Muscle of leg (tissue), 11 donors: ENCODE measurements around the gene PDCD2L. TPM values are rescaled to one million over a fixed set of nuclear protein-coding genes. Genes with fewer than 3 reads are reported as not detected.
A peak's percentile ranks its signal among the peaks of the same experiment; 100 is the strongest.

Source experiments
- DNase-seq: peaks from one replicate; pipeline ENCODE4 v3.0.0; 2013
- H3K27ac ChIP-seq: one replicate; pipeline ENCODE4 v1.5.1; 2013; ENCODE audit warnings: mild to moderate bottlenecking, low read length, control low read depth
- H3K27me3 ChIP-seq: one replicate; pipeline ENCODE4 v1.6.1; 2013; ENCODE audit warnings: low read length; ENCODE audit not compliant: control insufficient read depth, insufficient read depth
- H3K36me3 ChIP-seq: one replicate; pipeline ENCODE4 v1.6.1; 2013; ENCODE audit warnings: low read length; ENCODE audit not compliant: control insufficient read depth, insufficient read depth
- H3K4me1 ChIP-seq: one replicate; pipeline ENCODE4 v1.6.1; 2013; ENCODE audit warnings: low read length; ENCODE audit not compliant: control insufficient read depth, insufficient read depth
- H3K4me3 ChIP-seq: one replicate; pipeline ENCODE4 v1.5.1; 2013; ENCODE audit warnings: low read length, control low read depth
- H3K9me3 ChIP-seq: replicated peaks from 2 replicates; pipeline ENCODE4 v1.6.1; 2013; ENCODE audit warnings: low read depth, low read length; ENCODE audit not compliant: control insufficient read depth
- WGBS: methylation state at CpG from one replicate; pipeline ENCODE4 v1.1.5; 2013; ENCODE audit warnings: missing lambda C conversion rate; ENCODE audit not compliant: insufficient coverage; 5-methylcytosine and 5-hydroxymethylcytosine counted together
- polyA plus RNA-seq, 8 donors: library from polyadenylated mRNA; unstranded; fragments of 120-200 nt; gene quantifications; one replicate each; pipeline versions ENCODE4 v1.2.1 to v1.2.3, GENCODE V29; 2013; ENCODE audit warnings: inconsistent platforms in 1 of 8, low replicate concordance in 1 of 8; ENCODE audit not compliant: insufficient read length in 8 of 8, insufficient read depth in 1 of 8
- total RNA-seq: library from RNA; stranded (reverse); fragments of 120-200 nt; gene quantifications from one replicate; pipeline ENCODE4 v1.2.4, GENCODE V29; 2013

The PDCD2L gene
- total and polyA plus RNA-seq, 9 donors: 10.3 to 15.2 (median 12.8) TPM

DNA sequence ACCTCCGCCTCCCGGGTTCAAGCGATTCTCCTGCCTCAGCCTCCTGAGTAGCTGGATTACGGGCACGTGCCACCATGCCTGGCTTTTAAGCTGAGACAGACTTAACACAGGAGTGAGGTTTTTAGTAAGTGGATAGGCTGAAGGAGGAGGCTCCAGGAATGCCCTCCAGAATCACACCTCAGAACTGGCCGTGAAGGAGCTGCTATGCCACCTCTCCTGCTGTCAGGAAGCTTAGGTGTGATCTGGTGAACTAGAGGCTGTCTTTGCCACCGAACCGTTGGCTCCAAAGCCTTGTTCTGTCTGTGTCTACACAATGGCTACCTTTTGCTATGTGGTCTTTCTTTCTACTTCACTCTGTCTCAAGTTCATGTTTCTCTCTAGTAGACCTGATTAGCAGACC, 4.2 kb downstream of the PDCD2L start:
- no peaks in the 10 kb centered on the region for H3K27me3 ChIP-seq
- H3K27ac ChIP-seq: no peak overlapping the region
- H3K4me1 ChIP-seq: peaks cover 6% of the 10 kb centered on the region
- no peaks in the 10 kb centered on the region for H3K9me3 ChIP-seq
- DNase-seq: no peak
- no peak overlapping the region for H3K4me3 ChIP-seq
- WGBS: 96% methylated on average over 5 of the region's 8 CpGs
- H3K36me3 ChIP-seq: peaks cover 18% of the 10 kb centered on the region

DNA sequence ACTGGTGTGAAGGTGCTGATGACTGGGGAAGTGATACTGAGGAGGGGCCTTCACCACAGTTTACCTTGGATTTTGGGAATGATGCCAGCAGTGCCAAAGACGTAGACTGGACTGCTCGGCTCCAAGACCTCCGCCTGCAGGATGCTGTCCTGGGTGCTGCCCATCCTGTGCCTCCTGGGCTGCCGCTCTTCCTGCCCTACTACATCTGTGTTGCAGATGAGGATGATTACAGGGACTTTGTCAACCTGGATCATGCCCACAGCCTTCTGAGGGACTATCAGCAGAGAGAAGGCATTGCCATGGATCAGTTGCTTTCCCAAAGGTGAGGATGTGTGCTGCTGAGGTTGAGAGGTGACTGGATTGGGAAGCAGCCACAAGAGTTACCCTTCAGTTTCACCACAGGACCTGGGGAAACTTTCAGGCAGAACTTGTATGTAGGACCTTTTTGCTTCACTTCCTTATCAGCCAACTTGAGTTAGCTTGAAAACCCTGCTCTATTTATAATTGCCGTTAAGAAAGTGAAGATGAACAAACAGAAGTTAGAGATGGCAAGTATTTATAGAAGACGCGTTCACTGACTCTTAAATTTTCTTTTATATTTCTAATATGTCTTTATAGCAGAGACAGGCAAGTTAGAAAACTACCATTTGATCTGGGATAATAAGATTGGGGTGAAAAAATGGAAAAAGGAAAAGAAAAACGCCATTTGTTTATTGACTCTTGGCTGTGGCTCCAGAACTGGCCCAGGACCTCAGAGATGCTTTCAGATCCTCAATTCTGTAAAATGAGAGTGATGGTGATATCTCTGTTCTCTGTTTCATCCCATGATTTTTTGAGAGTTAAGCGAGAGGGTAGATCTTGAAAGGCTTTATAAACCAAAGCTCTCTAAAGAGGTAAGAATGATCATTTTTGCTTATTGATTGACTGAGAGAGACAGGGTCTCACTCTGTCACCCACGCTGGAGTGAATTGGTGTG, 5.3 kb downstream of the PDCD2L start:
- H3K27me3 ChIP-seq: no peaks in the 10 kb centered on the region
- no peak overlapping the region for H3K4me3 ChIP-seq
- H3K36me3 ChIP-seq: peaks cover 25% of the 10 kb centered on the region
- no peak overlapping the region for H3K27ac ChIP-seq
- WGBS: 91% methylated on average over 2 of the region's 10 CpGs
- no peaks in the 10 kb centered on the region for H3K9me3 ChIP-seq
- DNase-seq: no peak
- H3K4me1 ChIP-seq: peaks cover 3% of the 10 kb centered on the region

DNA sequence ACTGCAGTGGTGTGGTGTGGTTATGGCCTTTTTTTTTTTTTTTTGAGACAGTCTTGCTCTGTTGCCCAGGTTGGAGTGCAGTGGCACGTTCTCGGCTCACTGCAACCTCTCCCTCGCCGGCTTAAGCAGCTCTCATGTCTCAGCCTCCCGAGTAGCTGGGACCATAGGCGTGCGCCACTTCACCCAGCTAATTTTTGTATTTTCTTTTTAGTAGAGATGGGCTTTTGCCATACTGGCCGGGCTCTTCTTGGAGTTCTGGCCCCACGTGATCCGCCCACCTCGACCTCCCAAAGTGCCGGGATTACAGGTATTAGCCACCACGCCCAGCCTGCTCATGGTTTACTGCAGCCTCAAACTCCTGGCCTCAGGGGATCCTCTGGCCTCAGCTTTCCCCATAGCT, 7.0 kb downstream of the PDCD2L start:
- H3K4me3 ChIP-seq: no peak overlapping the region
- H3K27me3 ChIP-seq: no peaks in the 10 kb centered on the region
- WGBS: 87% methylated on average over 6 of the region's 13 CpGs
- no peaks in the 10 kb centered on the region for H3K9me3 ChIP-seq
- peaks cover 40% of the 10 kb centered on the region for H3K36me3 ChIP-seq
- H3K27ac ChIP-seq: no peak overlapping the region
- no peak for DNase-seq
- no peaks in the 10 kb centered on the region for H3K4me1 ChIP-seq

DNA sequence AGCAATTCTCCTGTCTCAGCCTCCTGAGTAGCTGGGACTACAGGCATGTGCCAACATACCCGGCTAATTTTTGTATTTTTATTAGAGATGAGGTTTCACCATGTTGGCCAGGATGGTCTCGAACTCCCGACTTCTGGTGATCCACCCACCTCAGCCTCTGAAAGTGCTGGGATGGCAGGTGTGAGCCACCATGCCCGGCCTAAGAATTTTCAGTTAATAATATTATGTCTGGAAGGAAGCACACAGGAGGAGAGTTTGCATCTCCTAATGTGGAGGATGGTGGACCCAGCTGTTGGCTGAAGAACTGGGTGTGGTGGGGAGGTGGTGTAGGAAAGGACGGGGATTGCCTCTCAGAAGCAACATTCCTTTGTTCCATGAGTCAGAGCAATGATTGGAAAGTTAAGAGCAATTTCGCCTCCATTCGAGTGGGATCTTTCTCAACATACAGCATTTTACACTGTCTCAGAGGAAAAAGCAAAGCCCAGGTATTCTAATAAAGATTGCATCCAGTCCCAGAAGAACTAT, 11.9 kb downstream of the PDCD2L start:
- DNase-seq: no peak
- Histone ChIP-seq H3K27me3 (no peaks in the 10 kb centered on the region), H3K4me3 (no peak overlapping the region), H3K36me3 (peaks cover 29% of the 10 kb centered on the region), H3K27ac (no peak overlapping the region), H3K9me3 (no peaks in the 10 kb centered on the region), H3K4me1 (no peaks in the 10 kb centered on the region)
- 100% methylated on average over 3 of the region's 7 CpGs for WGBS

DNA sequence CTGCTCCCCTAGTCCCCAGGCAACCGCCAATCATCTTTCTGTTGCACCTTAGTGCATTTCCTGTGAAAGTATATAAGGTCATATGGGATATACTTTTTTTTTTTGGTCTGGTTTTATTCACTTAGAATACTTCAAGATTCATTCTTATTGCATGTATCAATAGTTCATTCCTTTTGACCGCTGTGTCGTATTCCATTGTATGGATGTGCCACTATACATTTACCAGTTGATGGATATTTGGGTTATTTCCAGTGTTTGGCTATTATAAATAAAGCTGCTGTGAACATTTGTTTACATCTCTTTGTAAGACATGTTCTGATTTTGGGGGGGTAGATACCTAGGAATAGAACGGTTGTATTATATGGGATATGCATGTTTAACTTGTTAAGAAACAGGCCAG, 14.1 kb downstream of the PDCD2L start:
- Histone ChIP-seq H3K4me3 (no peak overlapping the region), H3K36me3 (peaks cover 31% of the 10 kb centered on the region), H3K27me3 (no peaks in the 10 kb centered on the region), H3K9me3 (no peaks in the 10 kb centered on the region), H3K27ac (no peak overlapping the region), H3K4me1 (no peaks in the 10 kb centered on the region)
- no peak for DNase-seq
- no CpG with 5 or more reads among the region's 4 CpGs for WGBS

DNA sequence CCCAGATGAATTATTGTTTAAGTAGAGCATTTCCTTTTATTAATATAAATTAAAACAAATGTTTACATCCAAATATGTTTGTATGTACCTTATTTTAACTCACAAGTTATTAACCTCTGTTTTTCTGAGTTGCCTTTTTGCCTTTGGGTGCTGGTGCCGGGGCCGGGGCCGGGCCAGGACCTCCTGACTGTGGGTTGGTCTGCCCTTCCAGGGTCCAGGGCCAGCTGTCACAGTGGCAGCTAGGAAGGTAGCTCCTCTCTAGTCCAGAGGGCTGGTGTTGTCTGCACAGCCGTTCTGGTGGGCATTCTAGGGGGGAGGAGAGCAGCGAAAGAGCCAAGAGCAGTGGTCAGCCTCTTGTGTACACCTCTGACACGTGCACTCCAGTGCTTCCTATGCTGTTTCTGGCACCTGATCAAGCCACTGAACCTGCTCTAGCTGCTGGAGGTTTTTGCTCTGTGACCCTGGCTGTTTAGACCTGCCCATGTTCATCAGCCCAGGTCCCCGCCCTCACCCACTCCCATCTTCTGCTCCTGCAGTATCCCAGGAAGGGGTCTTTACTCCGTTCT, 22.0 kb downstream of the PDCD2L start:
- Histone ChIP-seq H3K27me3 (no peaks in the 10 kb centered on the region), H3K9me3 (no peaks in the 10 kb centered on the region), H3K36me3 (peaks cover 15% of the 10 kb centered on the region), H3K4me1 (peaks cover 9% of the 10 kb centered on the region), H3K27ac (no peak overlapping the region), H3K4me3 (no peak overlapping the region)
- no peak for DNase-seq
- 84% methylated on average over 8 of the region's 8 CpGs for WGBS

DNA sequence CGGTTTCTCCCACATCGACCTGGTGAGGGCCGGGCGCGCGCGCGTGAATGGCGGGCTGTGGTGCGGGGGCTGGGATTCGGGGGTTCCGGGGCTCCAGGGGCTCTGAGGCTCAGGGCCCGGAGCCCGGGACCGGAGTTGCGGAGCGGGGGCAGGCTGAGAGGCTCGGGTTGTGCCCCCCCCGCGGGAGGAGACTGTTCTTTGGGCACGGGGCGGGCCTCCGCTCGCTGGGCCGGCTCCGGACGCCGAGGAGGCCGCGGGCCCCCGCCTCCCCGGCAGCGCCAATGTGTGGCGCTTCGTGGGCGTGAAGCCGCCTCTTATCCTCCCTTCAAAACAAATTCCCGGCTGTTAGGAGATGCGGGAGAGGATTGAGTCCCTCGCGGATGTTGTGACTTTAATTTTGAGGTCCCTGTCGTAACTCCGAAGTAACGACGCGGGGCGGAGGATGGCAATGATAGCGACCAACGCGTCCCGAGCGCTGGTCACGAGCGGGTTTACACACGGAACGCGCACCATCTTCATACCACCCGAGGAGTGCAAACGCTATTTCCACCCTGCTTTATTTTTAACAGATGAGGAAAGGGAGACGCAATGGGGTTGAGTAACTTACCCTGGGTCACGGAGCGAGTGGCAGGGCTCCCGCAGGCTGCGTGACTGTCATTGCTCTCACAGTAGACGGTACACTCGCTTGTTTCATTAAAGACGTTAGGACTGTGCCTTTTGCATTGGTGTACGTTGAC, 24.5 kb downstream of the PDCD2L start:
- Histone ChIP-seq H3K4me3 (peak overlapping the region; percentile 86), H3K27me3 (no peaks in the 10 kb centered on the region), H3K27ac (peak overlapping the region; percentile 74), H3K36me3 (peaks cover 14% of the 10 kb centered on the region), H3K9me3 (no peaks in the 10 kb centered on the region), H3K4me1 (peaks cover 9% of the 10 kb centered on the region)
- peak; percentile 51 for DNase-seq
- under 1% methylated on average over 51 of the region's 68 CpGs for WGBS

DNA sequence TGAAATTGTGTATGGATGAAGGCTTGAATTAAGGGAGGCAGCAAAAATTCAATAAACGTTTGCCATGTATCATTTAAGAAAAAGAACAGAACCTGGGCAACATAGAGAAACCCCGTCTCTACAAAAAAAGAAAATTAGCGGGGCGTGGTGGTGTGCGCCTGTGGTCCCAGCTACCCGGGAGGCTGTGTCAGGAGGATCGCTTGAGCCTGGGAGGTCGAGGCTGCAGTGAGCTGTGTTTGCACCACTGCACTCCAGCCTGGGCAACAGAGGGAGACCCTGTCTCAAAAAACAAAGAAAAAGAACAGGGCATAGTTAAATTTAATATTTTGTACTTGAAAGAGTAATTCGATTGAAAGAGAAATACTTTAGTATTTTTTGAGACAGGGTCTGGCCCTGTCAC, 25.4 kb downstream of the PDCD2L start:
- DNase-seq: no peak
- peak overlapping the region; percentile 86 for H3K4me3 ChIP-seq
- WGBS: 71% methylated on average over 8 of the region's 9 CpGs
- H3K27ac ChIP-seq: no peak overlapping the region
- peaks cover 9% of the 10 kb centered on the region for H3K4me1 ChIP-seq
- peaks cover 13% of the 10 kb centered on the region for H3K36me3 ChIP-seq
- no peaks in the 10 kb centered on the region for H3K9me3 ChIP-seq
- H3K27me3 ChIP-seq: no peaks in the 10 kb centered on the region

DNA sequence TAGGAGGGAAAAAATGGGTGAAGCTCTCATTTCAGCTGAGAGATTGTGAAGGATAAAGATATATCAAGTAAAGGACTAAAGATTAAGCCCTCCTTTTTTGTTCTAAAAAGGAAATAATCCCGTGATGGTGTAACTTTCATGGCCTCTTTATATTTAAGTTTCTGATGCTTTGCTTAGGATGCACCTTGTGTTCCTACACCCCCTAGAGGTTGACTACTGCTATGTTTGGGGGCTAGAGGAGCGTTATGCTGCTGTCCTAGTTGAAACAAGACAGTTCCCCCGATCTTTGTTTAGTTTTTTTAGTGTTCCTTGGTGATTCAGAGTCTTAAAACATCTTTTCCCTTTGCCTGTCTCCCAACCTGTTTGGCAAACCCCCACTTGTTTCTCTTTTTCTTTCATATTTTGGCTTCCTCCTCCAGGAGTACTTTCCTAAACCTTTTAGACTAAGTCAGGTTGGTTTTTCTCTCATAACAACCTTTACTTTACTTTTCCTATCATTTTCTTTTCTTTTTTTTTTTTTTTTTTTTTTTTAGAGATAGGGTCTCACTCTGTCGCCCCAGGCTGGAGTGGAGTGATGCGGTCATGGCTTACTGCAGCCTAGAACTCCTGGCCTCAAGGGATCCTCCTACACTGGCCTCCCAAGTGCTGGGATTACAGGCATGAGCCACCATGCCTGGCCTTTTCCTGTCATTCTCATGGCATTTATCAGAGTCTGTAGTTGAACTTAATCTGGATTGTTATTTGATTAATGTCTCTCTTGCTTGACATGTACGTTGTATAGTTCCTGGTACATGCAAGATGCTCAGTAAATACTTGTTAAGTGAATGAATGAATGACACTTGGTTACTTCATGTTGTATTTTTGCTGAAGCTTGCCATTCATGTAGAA, 26.8 kb downstream of the PDCD2L start:
- peak; percentile 48 for DNase-seq
- H3K9me3 ChIP-seq: no peaks in the 10 kb centered on the region
- H3K27me3 ChIP-seq: no peaks in the 10 kb centered on the region
- WGBS: 76% methylated on average over 2 of the region's 6 CpGs
- peaks cover 23% of the 10 kb centered on the region for H3K36me3 ChIP-seq
- H3K27ac ChIP-seq: no peak overlapping the region
- no peak overlapping the region for H3K4me3 ChIP-seq
- peaks cover 9% of the 10 kb centered on the region for H3K4me1 ChIP-seq
